Nephron (organoid): ENCODE results near the gene IL31.

ENCODE experiments used
- H3K27ac Mint-ChIP-seq, 3 experiments: 2 replicates each; pipeline ENCODE4 v1.8.0; 2020; ENCODE audit warnings: mixed read lengths in 3 of 3, mild to moderate bottlenecking in 2 of 3, moderate library complexity in 1 of 3
- H3K27me3 Mint-ChIP-seq: 2 replicates; pipeline ENCODE4 v1.8.0; 2021; ENCODE audit warnings: low read depth, mild to moderate bottlenecking, moderate library complexity, mixed read lengths
- H3K36me3 Mint-ChIP-seq: 2 replicates; pipeline ENCODE4 v1.8.0; 2020; ENCODE audit warnings: low read depth, mixed read lengths
- H3K4me1 Mint-ChIP-seq: 2 replicates; pipeline ENCODE4 v1.8.0; 2020; ENCODE audit warnings: mixed read lengths
- H3K4me3 Mint-ChIP-seq, 3 experiments: 2 replicates each; pipeline ENCODE4 v1.8.0; 2020; ENCODE audit warnings: mild to moderate bottlenecking in 3 of 3, mixed read lengths in 3 of 3, moderate library complexity in 2 of 3
- H3K9me3 Mint-ChIP-seq: 2 replicates; pipeline ENCODE4 v1.8.0; 2020; ENCODE audit warnings: mixed read lengths
- CTCF ChIP-seq, 3 experiments: fragments of 200-600 bp; sonication (generic); IDR thresholded peaks; one replicate each; pipeline ENCODE4 v1.5.0; 2021; ENCODE audit warnings: antibody characterized with exemption in 3 of 3; ENCODE audit not compliant: unreplicated experiment in 3 of 3

Gene IL31

GRCh38 chr12:122133192-122133950, 40.6 kb downstream of the IL31 start:
- no peaks in the 10 kb centered on the region for H3K9me3 Mint-ChIP-seq
- no peak for TF ChIP-seq CTCF (IDR thresholded peaks at IDR 0.05; ENCODE audit: unreplicated experiment in 3 of 3)
- H3K27me3 Mint-ChIP-seq: no peaks in the 10 kb centered on the region
- no peak overlapping the region for H3K4me3 Mint-ChIP-seq
- H3K27ac Mint-ChIP-seq: peak overlapping the region in 2 of 3 experiments; percentile 22 to 72
- H3K36me3 Mint-ChIP-seq: peaks cover 29% of the 10 kb centered on the region
- H3K4me1 Mint-ChIP-seq: no peaks in the 10 kb centered on the region

DNA sequence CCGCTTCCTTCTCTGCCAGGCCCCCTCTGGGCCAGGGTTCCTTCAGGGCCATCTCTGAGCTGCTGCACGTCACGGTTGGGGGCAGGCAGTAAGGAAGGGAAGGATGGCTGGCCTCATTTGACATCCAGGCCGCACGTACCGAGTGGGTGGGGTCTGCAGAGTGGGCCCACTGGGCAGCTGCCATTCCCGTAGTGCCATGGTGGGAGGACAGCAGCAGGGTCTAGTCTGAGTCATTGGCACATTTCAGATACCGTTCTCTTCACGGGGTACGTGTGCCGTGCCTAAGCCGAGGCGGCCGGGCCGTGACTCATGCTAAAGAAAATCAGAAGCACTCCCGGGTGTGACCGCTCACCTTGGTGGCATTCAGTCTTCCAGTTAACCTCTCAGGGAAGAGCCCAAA, 43.9 kb downstream of the IL31 start:
- Mint-ChIP-seq H3K9me3 (no peaks in the 10 kb centered on the region), H3K27me3 (no peaks in the 10 kb centered on the region), H3K4me1 (no peaks in the 10 kb centered on the region), H3K27ac (no peak overlapping the region), H3K36me3 (peaks cover 36% of the 10 kb centered on the region), H3K4me3 (no peak overlapping the region)
- TF ChIP-seq CTCF (IDR thresholded peaks at IDR 0.05; ENCODE audit: unreplicated experiment in 3 of 3): no peak

GRCh38 chr12:122129131-122129530, 44.9 kb downstream of the IL31 start:
- Mint-ChIP-seq H3K36me3 (peaks cover 31% of the 10 kb centered on the region), H3K27me3 (no peaks in the 10 kb centered on the region), H3K4me1 (no peaks in the 10 kb centered on the region), H3K4me3 (no peak overlapping the region), H3K9me3 (no peaks in the 10 kb centered on the region), H3K27ac (no peak overlapping the region)
- no peak for TF ChIP-seq CTCF (IDR thresholded peaks at IDR 0.05; ENCODE audit: unreplicated experiment in 3 of 3)

GRCh38 chr12:122128481-122128880, 45.5 kb downstream of the IL31 start:
- no peak for TF ChIP-seq CTCF (IDR thresholded peaks at IDR 0.05; ENCODE audit: unreplicated experiment in 3 of 3)
- H3K4me1 Mint-ChIP-seq: peaks cover under 1% of the 10 kb centered on the region
- H3K27me3 Mint-ChIP-seq: no peaks in the 10 kb centered on the region
- peak overlapping the region in 2 of 3 experiments; percentile 9 to 50 for H3K27ac Mint-ChIP-seq
- no peak overlapping the region for H3K4me3 Mint-ChIP-seq
- H3K9me3 Mint-ChIP-seq: no peaks in the 10 kb centered on the region
- H3K36me3 Mint-ChIP-seq: peaks cover 25% of the 10 kb centered on the region

GRCh38 chr12:122127839-122128238, 46.2 kb downstream of the IL31 start:
- no peaks in the 10 kb centered on the region for H3K27me3 Mint-ChIP-seq
- peaks cover 18% of the 10 kb centered on the region for H3K36me3 Mint-ChIP-seq
- H3K9me3 Mint-ChIP-seq: no peaks in the 10 kb centered on the region
- H3K4me1 Mint-ChIP-seq: peaks cover 7% of the 10 kb centered on the region
- peak overlapping the region in 2 of 3 experiments; percentile 9 to 50 for H3K27ac Mint-ChIP-seq
- TF ChIP-seq CTCF (IDR thresholded peaks at IDR 0.05; ENCODE audit: unreplicated experiment in 3 of 3): no peak
- no peak overlapping the region for H3K4me3 Mint-ChIP-seq
